ENCODE measurements around the gene MAB21L4. TPM values are rescaled to one million over a fixed set of nuclear protein-coding genes. Genes with fewer than 3 reads are reported as not detected.

Gene MAB21L4
- total RNA-seq, 1 experiment from 2014 or later, result 0.15 TPM

- H3K27me3 ChIP-seq (ENCODE audit: insufficient read depth, low read length), result no peaks in the 10 kb centered on the region
These were observed 959 bp downstream of the MAB21L4 start for GRCh38 chr2:240894836-240895558.

More at GRCh38 chr2:240894836-240895558, 959 bp downstream of the MAB21L4 start:
- no peaks in the 10 kb centered on the region for H3K9me3 Mint-ChIP-seq
- no peaks in the 10 kb centered on the region for H3K23me2 ChIP-seq (ENCODE audit: insufficient read length, low read depth, low read length, poor library complexity, severe bottlenecking)
- H3K4me1 ChIP-seq (ENCODE audit: insufficient read depth, low read length), result no peaks in the 10 kb centered on the region
- H4K5ac ChIP-seq (ENCODE audit: insufficient read length, low read depth, low read length), result no peak overlapping the region
- no peak for DNase-seq
- no peak overlapping the region for H3K4me2 ChIP-seq (ENCODE audit: insufficient read depth, insufficient read length, low read length)
- H3K4me3 Mint-ChIP-seq, result no peak overlapping the region
- no CpG with 5 or more reads among the region's 28 CpGs for WGBS (ENCODE audit: extremely low coverage, insufficient read length, low lambda C conversion rate)
- no peak overlapping the region for H2BK20ac ChIP-seq (ENCODE audit: low read depth, low read length, poor library complexity, severe bottlenecking)
- H3K27me3 Mint-ChIP-seq (ENCODE audit: low read depth), result no peaks in the 10 kb centered on the region
- no peak overlapping the region for H3T11ph ChIP-seq (ENCODE audit: low read length)
- H4K20me1 ChIP-seq (ENCODE audit: control insufficient read depth, insufficient read depth, insufficient read length), result no peaks in the 10 kb centered on the region
- H2AK5ac ChIP-seq (ENCODE audit: insufficient read length, low read length), result no peak overlapping the region
- no peak overlapping the region for H2BK120ac ChIP-seq (ENCODE audit: low read depth, low read length, poor library complexity, severe bottlenecking)
- no peaks in the 10 kb centered on the region for H3K9me3 ChIP-seq (ENCODE audit: control insufficient read depth, low read depth, low read length)
- no peak overlapping the region for H3K27ac Mint-ChIP-seq
- no peak overlapping the region for H2BK15ac ChIP-seq (ENCODE audit: low read depth, low read length)
- H4K91ac ChIP-seq (ENCODE audit: insufficient read length, low read depth, low read length), result no peak overlapping the region
- H3K14ac ChIP-seq (ENCODE audit: insufficient read depth, low read length), result peak overlapping the region; percentile 8; the same call in 1 of the 2 replicates
- no peak overlapping the region for H2BK12ac ChIP-seq (ENCODE audit: insufficient read length, low read depth, low read length)
- H3K23ac ChIP-seq (ENCODE audit: insufficient read length, low read depth, low read length), result no peak overlapping the region
- H3K4me1 Mint-ChIP-seq, result peaks cover 5 to 13% of the 10 kb centered on the region in 2 experiments
- H3K27ac ChIP-seq (ENCODE audit: insufficient read length, low read depth, low read length), result no peak overlapping the region
- no peaks in the 10 kb centered on the region for H3K79me2 ChIP-seq (ENCODE audit: insufficient read depth, low read length)
- TF ChIP-seq, protein P1, sequence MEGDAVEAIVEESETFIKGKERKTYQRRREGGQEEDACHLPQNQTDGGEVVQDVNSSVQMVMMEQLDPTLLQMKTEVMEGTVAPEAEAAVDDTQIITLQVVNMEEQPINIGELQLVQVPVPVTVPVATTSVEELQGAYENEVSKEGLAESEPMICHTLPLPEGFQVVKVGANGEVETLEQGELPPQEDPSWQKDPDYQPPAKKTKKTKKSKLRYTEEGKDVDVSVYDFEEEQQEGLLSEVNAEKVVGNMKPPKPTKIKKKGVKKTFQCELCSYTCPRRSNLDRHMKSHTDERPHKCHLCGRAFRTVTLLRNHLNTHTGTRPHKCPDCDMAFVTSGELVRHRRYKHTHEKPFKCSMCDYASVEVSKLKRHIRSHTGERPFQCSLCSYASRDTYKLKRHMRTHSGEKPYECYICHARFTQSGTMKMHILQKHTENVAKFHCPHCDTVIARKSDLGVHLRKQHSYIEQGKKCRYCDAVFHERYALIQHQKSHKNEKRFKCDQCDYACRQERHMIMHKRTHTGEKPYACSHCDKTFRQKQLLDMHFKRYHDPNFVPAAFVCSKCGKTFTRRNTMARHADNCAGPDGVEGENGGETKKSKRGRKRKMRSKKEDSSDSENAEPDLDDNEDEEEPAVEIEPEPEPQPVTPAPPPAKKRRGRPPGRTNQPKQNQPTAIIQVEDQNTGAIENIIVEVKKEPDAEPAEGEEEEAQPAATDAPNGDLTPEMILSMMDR (conservative IDR thresholded peaks at IDR 0.05), result no peak
- no peak overlapping the region for H4K8ac ChIP-seq (replicated peaks; ENCODE audit: insufficient read length, low read depth, low read length)
- H3K36me3 Mint-ChIP-seq (ENCODE audit: insufficient read depth in 1 of 3, low read depth in 3 of 3), result no peaks in the 10 kb centered on the region
- H2BK5ac ChIP-seq (ENCODE audit: insufficient read length, low read length), result no peak overlapping the region
- no peaks in the 10 kb centered on the region for H3K79me1 ChIP-seq (ENCODE audit: insufficient read depth, low read depth, low read length, poor library complexity, severe bottlenecking)
- H3K18ac ChIP-seq (ENCODE audit: insufficient read length, low read depth, low read length), result no peak overlapping the region
- no peak overlapping the region for H3K9ac ChIP-seq (ENCODE audit: extremely low read depth, insufficient read length, low read length)
- no peak overlapping the region for H2AFZ ChIP-seq (ENCODE audit: low read length)
- no peak overlapping the region for H3K56ac ChIP-seq (ENCODE audit: insufficient read length, low read depth, low read length)
- H3K4ac ChIP-seq (ENCODE audit: low read depth, low read length), result no peak overlapping the region

All from H9 (cell line).